Stimulated activated naive B cell treated with anti-CD40 and anti-IgM and Interleukin-4, amounts not matched to agents 10 μg/mL and 1 μg/mL and 100 μg/mL, for 72 hours (primary cell): ENCODE results near the gene SKIL.

Source experiments
- ATAC-seq, 2 donors: fragments of 150-1000 bp; cut with Tn5 transposase; replicated peaks; 2 replicates each; pipeline ENCODE4 v1.10.0; 2021; ENCODE audit warnings: moderate library complexity in 1 of 2
- DNase-seq: peaks from one replicate; pipeline ENCODE4 v3.0.0; 2021
- H3K27ac Mint-ChIP-seq: one replicate; pipeline ENCODE4 v1.8.0; 2022; ENCODE audit warnings: mild to moderate bottlenecking, mixed read lengths
- H3K27me3 Mint-ChIP-seq, 2 donors: one replicate each; pipeline ENCODE4 v1.8.0; 2022; ENCODE audit warnings: mixed read lengths in 2 of 2
- H3K36me3 Mint-ChIP-seq, 2 donors: one replicate each; pipeline ENCODE4 v1.8.0; 2022; ENCODE audit warnings: mixed read lengths in 2 of 2, mild to moderate bottlenecking in 1 of 2
- H3K4me1 Mint-ChIP-seq, 2 donors: one replicate each; pipeline ENCODE4 v1.8.0; 2022; ENCODE audit warnings: mixed read lengths in 2 of 2, mild to moderate bottlenecking in 1 of 2
- H3K4me3 Mint-ChIP-seq, 2 donors: one replicate each; pipeline ENCODE4 v1.8.0; 2022; ENCODE audit warnings: mild to moderate bottlenecking in 2 of 2, mixed read lengths in 2 of 2, moderate library complexity in 1 of 2
- H3K9me3 Mint-ChIP-seq, 2 donors: one replicate each; pipeline ENCODE4 v1.8.0; 2022; ENCODE audit warnings: mixed read lengths in 2 of 2, mild to moderate bottlenecking in 1 of 2

The SKIL gene

GRCh38 chr3:170425491-170426239 lies 68.2 kb downstream of the SKIL start:
- ATAC-seq (no peak), DNase-seq (no peak)
- Mint-ChIP-seq H3K27ac (no peak overlapping the region), H3K27me3 (peaks cover 1 to 22% of the 10 kb centered on the region in 2 donors), H3K36me3 (peaks cover 0 to 6% of the 10 kb centered on the region in 2 donors), H3K9me3 (no peaks in the 10 kb centered on the region), H3K4me3 (no peak overlapping the region), H3K4me1 (peaks cover 12 to 30% of the 10 kb centered on the region in 2 donors)

- Mint-ChIP-seq H3K27me3 (peaks cover 0 to 20% of the 10 kb centered on the region in 2 donors), H3K4me1 (peaks cover 10 to 27% of the 10 kb centered on the region in 2 donors), H3K9me3 (no peaks in the 10 kb centered on the region), H3K4me3 (no peak overlapping the region), H3K36me3 (peaks cover 0 to 6% of the 10 kb centered on the region in 2 donors), H3K27ac (no peak overlapping the region)
- no peak for ATAC-seq
- no peak for DNase-seq
Measured at GRCh38 chr3:170426240-170426797, 68.8 kb downstream of the SKIL start.

GRCh38 chr3:170428095-170428494 lies 70.6 kb downstream of the SKIL start:
- no peaks in the 10 kb centered on the region for H3K9me3 Mint-ChIP-seq
- H3K36me3 Mint-ChIP-seq: peaks cover 0 to 4% of the 10 kb centered on the region in 2 donors
- no peak overlapping the region for H3K27ac Mint-ChIP-seq
- H3K4me3 Mint-ChIP-seq: no peak overlapping the region
- ATAC-seq: no peak
- DNase-seq: no peak
- peaks cover 0 to 17% of the 10 kb centered on the region in 2 donors for H3K27me3 Mint-ChIP-seq
- H3K4me1 Mint-ChIP-seq: peaks cover 5 to 14% of the 10 kb centered on the region in 2 donors

GRCh38 chr3:170429050-170429449 lies 71.5 kb downstream of the SKIL start:
- Mint-ChIP-seq H3K4me1 (peaks cover 5 to 12% of the 10 kb centered on the region in 2 donors), H3K27ac (no peak overlapping the region), H3K36me3 (no peaks in the 10 kb centered on the region), H3K9me3 (no peaks in the 10 kb centered on the region), H3K4me3 (no peak overlapping the region), H3K27me3 (peaks cover 0 to 11% of the 10 kb centered on the region in 2 donors)
- ATAC-seq: no peak
- no peak for DNase-seq

GRCh38 chr3:170431054-170431453 lies 73.5 kb downstream of the SKIL start:
- H3K27me3 Mint-ChIP-seq: peaks cover 0 to 1% of the 10 kb centered on the region in 2 donors
- no peak overlapping the region for H3K27ac Mint-ChIP-seq
- no peaks in the 10 kb centered on the region for H3K9me3 Mint-ChIP-seq
- H3K4me3 Mint-ChIP-seq: no peak overlapping the region
- H3K36me3 Mint-ChIP-seq: no peaks in the 10 kb centered on the region
- ATAC-seq (no peak), DNase-seq (no peak)
- peaks cover 5 to 12% of the 10 kb centered on the region in 2 donors for H3K4me1 Mint-ChIP-seq

- no peak for DNase-seq
- Mint-ChIP-seq H3K27ac (no peak overlapping the region), H3K9me3 (no peaks in the 10 kb centered on the region), H3K4me1 (peaks cover 5 to 12% of the 10 kb centered on the region in 2 donors), H3K36me3 (no peaks in the 10 kb centered on the region), H3K4me3 (no peak overlapping the region), H3K27me3 (peaks cover 0 to 4% of the 10 kb centered on the region in 2 donors)
- ATAC-seq: no peak
Measured at GRCh38 chr3:170432416-170432815, 74.9 kb downstream of the SKIL start.

- no peak for DNase-seq
- H3K4me3 Mint-ChIP-seq: no peak overlapping the region
- H3K36me3 Mint-ChIP-seq: no peaks in the 10 kb centered on the region
- H3K27ac Mint-ChIP-seq: no peak overlapping the region
- ATAC-seq: no peak
- H3K9me3 Mint-ChIP-seq: no peaks in the 10 kb centered on the region
- H3K27me3 Mint-ChIP-seq: peaks cover 20 to 28% of the 10 kb centered on the region in 2 donors
- H3K4me1 Mint-ChIP-seq: peaks cover 2 to 6% of the 10 kb centered on the region in 2 donors
Measured at GRCh38 chr3:170436697-170437096, 79.2 kb downstream of the SKIL start.

- Mint-ChIP-seq H3K9me3 (no peaks in the 10 kb centered on the region), H3K27me3 (peaks cover 23 to 31% of the 10 kb centered on the region in 2 donors), H3K27ac (no peak overlapping the region), H3K4me1 (peaks cover 2 to 6% of the 10 kb centered on the region in 2 donors), H3K4me3 (no peak overlapping the region), H3K36me3 (no peaks in the 10 kb centered on the region)
- no peak for DNase-seq
- no peak for ATAC-seq
Measured at GRCh38 chr3:170437176-170437575, 79.7 kb downstream of the SKIL start.

- ATAC-seq (no peak), DNase-seq (no peak)
- Mint-ChIP-seq H3K4me1 (peaks cover 2 to 6% of the 10 kb centered on the region in 2 donors), H3K36me3 (no peaks in the 10 kb centered on the region), H3K27me3 (peaks cover 23 to 38% of the 10 kb centered on the region in 2 donors), H3K4me3 (no peak overlapping the region), H3K27ac (no peak overlapping the region), H3K9me3 (no peaks in the 10 kb centered on the region)
Measured at GRCh38 chr3:170437696-170438407, 80.3 kb downstream of the SKIL start.

GRCh38 chr3:170438836-170439235 lies 81.3 kb downstream of the SKIL start:
- ATAC-seq: no peak
- peaks cover 23 to 38% of the 10 kb centered on the region in 2 donors for H3K27me3 Mint-ChIP-seq
- DNase-seq: no peak
- no peaks in the 10 kb centered on the region for H3K9me3 Mint-ChIP-seq
- no peak overlapping the region for H3K27ac Mint-ChIP-seq
- no peaks in the 10 kb centered on the region for H3K36me3 Mint-ChIP-seq
- peaks cover 2 to 6% of the 10 kb centered on the region in 2 donors for H3K4me1 Mint-ChIP-seq
- H3K4me3 Mint-ChIP-seq: no peak overlapping the region

GRCh38 chr3:170440344-170440743 lies 82.8 kb downstream of the SKIL start:
- H3K9me3 Mint-ChIP-seq: no peaks in the 10 kb centered on the region
- H3K36me3 Mint-ChIP-seq: no peaks in the 10 kb centered on the region
- no peak overlapping the region for H3K27ac Mint-ChIP-seq
- peak in 1 of 2 donors; percentile 56 for ATAC-seq
- H3K27me3 Mint-ChIP-seq: peaks cover 23 to 38% of the 10 kb centered on the region in 2 donors
- H3K4me3 Mint-ChIP-seq: no peak overlapping the region
- peaks cover 2 to 6% of the 10 kb centered on the region in 2 donors for H3K4me1 Mint-ChIP-seq
- DNase-seq: no peak

GRCh38 chr3:170441412-170441811 lies 83.9 kb downstream of the SKIL start:
- ATAC-seq: no peak
- DNase-seq: no peak
- peaks cover 2 to 6% of the 10 kb centered on the region in 2 donors for H3K4me1 Mint-ChIP-seq
- H3K9me3 Mint-ChIP-seq: no peaks in the 10 kb centered on the region
- H3K4me3 Mint-ChIP-seq: no peak overlapping the region
- no peaks in the 10 kb centered on the region for H3K36me3 Mint-ChIP-seq
- no peak overlapping the region for H3K27ac Mint-ChIP-seq
- peaks cover 23 to 38% of the 10 kb centered on the region in 2 donors for H3K27me3 Mint-ChIP-seq

GRCh38 chr3:170442947-170443346 lies 85.4 kb downstream of the SKIL start:
- Mint-ChIP-seq H3K9me3 (no peaks in the 10 kb centered on the region), H3K27me3 (peaks cover 23 to 31% of the 10 kb centered on the region in 2 donors), H3K4me1 (peaks cover 2 to 6% of the 10 kb centered on the region in 2 donors), H3K4me3 (no peak overlapping the region), H3K36me3 (no peaks in the 10 kb centered on the region), H3K27ac (no peak overlapping the region)
- no peak for ATAC-seq
- DNase-seq: no peak

GRCh38 chr3:170443457-170443856 lies 85.9 kb downstream of the SKIL start:
- no peak overlapping the region for H3K4me3 Mint-ChIP-seq
- peaks cover 2 to 6% of the 10 kb centered on the region in 2 donors for H3K4me1 Mint-ChIP-seq
- no peaks in the 10 kb centered on the region for H3K9me3 Mint-ChIP-seq
- no peak overlapping the region for H3K27ac Mint-ChIP-seq
- DNase-seq (no peak), ATAC-seq (no peak)
- H3K27me3 Mint-ChIP-seq: peaks cover 23 to 31% of the 10 kb centered on the region in 2 donors
- no peaks in the 10 kb centered on the region for H3K36me3 Mint-ChIP-seq
